CD4-positive, alpha-beta T cell treated with Interleukin-2 at 100 ng/mL for 4 hours (primary cell): Measurements from ENCODE around the gene RSBN1L.

ENCODE experiments used
- DNase-seq: peaks from one replicate; pipeline ENCODE4 v3.0.0-alpha.2; 2020; ENCODE audit warnings: low spot score

RSBN1L gene

GRCh38 chr7:77808517-77808916 lies 112.3 kb downstream of the RSBN1L start:
- no peak for DNase-seq

- DNase-seq = no peak
These were observed 115.4 kb downstream of the RSBN1L start for GRCh38 chr7:77811516-77812289.

GRCh38 chr7:77812290-77812685 lies 116.0 kb downstream of the RSBN1L start:
- no peak for DNase-seq

- DNase-seq = no peak
These were observed 116.9 kb downstream of the RSBN1L start for GRCh38 chr7:77813180-77813579.

- no peak for DNase-seq
These were observed 122.8 kb downstream of the RSBN1L start for GRCh38 chr7:77819021-77819420.

GRCh38 chr7:77820967-77821366 lies 124.7 kb downstream of the RSBN1L start:
- DNase-seq = no peak

GRCh38 chr7:77822269-77822668 lies 126.0 kb downstream of the RSBN1L start:
- DNase-seq = no peak

GRCh38 chr7:77823787-77824186 lies 127.5 kb downstream of the RSBN1L start:
- no peak for DNase-seq

GRCh38 chr7:77824636-77825035 lies 128.4 kb downstream of the RSBN1L start:
- no peak for DNase-seq

- DNase-seq = no peak
These were observed 128.9 kb downstream of the RSBN1L start for GRCh38 chr7:77825131-77825530.

GRCh38 chr7:77826300-77826699 lies 130.0 kb downstream of the RSBN1L start:
- no peak for DNase-seq

- DNase-seq = no peak
These were observed 131.7 kb downstream of the RSBN1L start for GRCh38 chr7:77827999-77828398.

GRCh38 chr7:77830649-77831355 lies 134.5 kb downstream of the RSBN1L start:
- DNase-seq = peak; percentile 21

GRCh38 chr7:77831481-77831880 lies 135.2 kb downstream of the RSBN1L start:
- peak; percentile 37 for DNase-seq

GRCh38 chr7:77831953-77832352 lies 135.7 kb downstream of the RSBN1L start:
- no peak for DNase-seq
